ENCODE data around the gene BYSL. TPM values are rescaled to one million over a fixed set of nuclear protein-coding genes. Genes with fewer than 3 reads are reported as not detected.
A peak's percentile ranks its signal among the peaks of the same experiment; 100 is the strongest.

BYSL gene
- total and polyA plus RNA-seq, 9 of the 15 experiments (the other 6 are each of a cell fraction or from before 2014, with no cell fraction given) = 22.2 to 92.3 (median 53.4) TPM

DNA sequence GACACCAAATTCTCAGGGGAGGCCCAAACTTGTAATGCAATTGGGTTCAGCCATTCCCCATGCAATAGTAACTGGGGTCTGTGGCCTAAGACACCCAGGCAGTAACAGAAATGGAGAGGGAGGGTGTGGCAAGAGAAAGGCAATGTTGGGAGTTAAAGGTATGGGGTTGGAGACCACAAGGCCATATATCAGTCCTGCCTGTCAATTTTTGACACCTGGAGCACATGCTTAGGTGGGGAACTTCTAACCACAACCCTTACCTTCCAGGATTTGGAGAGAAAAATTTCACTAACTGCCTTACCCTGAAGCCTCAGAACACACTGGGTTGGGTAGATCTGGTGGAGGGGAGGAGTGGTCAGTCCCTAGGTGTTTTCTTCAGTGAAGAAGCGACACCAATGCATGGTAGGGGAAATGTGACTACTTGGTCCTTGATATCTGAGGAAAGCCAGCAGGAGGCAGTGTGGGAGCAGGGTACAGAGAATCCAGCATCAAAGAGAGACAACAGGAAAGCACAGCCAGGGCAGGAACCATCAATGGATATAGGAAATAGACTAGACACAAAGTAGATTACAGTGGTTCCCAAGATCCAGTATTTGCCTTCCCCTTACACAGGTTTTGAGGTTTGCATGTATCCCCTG, 19.3 kb upstream of the BYSL start (continued):
- peak; percentile 71; the same call in 1 of the 2 replicates for TF ChIP-seq ARID2 (IDR thresholded peaks at IDR 0.05)
- no peak for TF ChIP-seq ZBTB17 (CRISPR knock-in tag; IDR thresholded peaks at IDR 0.05)
- 0 out of 2 replicates have a peak, but pooled peaks have one; percentile 23 for TF ChIP-seq L3MBTL2 (IDR thresholded peaks at IDR 0.05)
- TF ChIP-seq, protein P1, sequence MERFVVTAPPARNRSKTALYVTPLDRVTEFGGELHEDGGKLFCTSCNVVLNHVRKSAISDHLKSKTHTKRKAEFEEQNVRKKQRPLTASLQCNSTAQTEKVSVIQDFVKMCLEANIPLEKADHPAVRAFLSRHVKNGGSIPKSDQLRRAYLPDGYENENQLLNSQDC (CRISPR knock-in tag; IDR thresholded peaks at IDR 0.05) = no peak
- TF ChIP-seq MCM2 (IDR thresholded peaks at IDR 0.05; ENCODE audit: low read depth) = no peak
- TF ChIP-seq SRSF7 (optimal IDR thresholded peaks at IDR 0.05; ENCODE audit: low read depth, low read length) = no peak
- TF ChIP-seq KDM4B (IDR thresholded peaks at IDR 0.05; ENCODE audit: borderline replicate concordance in 2 of 2, low read depth in 1 of 2) = no peak
- TF ChIP-seq, protein P2, sequence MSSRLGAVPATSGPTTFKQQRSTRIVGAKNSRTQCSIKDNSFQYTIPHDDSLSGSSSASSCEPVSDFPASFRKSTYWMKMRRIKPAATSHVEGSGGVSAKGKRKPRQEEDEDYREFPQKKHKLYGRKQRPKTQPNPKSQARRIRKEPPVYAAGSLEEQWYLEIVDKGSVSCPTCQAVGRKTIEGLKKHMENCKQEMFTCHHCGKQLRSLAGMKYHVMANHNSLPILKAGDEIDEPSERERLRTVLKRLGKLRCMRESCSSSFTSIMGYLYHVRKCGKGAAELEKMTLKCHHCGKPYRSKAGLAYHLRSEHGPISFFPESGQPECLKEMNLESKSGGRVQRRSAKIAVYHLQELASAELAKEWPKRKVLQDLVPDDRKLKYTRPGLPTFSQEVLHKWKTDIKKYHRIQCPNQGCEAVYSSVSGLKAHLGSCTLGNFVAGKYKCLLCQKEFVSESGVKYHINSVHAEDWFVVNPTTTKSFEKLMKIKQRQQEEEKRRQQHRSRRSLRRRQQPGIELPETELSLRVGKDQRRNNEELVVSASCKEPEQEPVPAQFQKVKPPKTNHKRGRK (tag; IDR thresholded peaks at IDR 0.05) = no peak
- no peak for TF ChIP-seq FIP1L1 (IDR thresholded peaks at IDR 0.05; ENCODE audit: low read depth, low read length, poor library complexity, severe bottlenecking)
- TF ChIP-seq ZNF282 (CRISPR knock-in tag; IDR thresholded peaks at IDR 0.05) = no peak
- no peak for TF ChIP-seq IFI16 (CRISPR knock-in tag; IDR thresholded peaks at IDR 0.05)
- TF ChIP-seq KAT7 (CRISPR knock-in tag; IDR thresholded peaks at IDR 0.05; ENCODE audit: borderline replicate concordance) = no peak
- TF ChIP-seq MYC (IDR thresholded peaks at IDR 0.05; ENCODE audit: low read depth, low read length) = 0 out of 2 replicates have a peak, but pooled peaks have one; percentile 22
- TF ChIP-seq MYC (CRISPR knock-in tag; IDR thresholded peaks at IDR 0.05; ENCODE audit: borderline replicate concordance, low read depth) = no peak
- TF ChIP-seq ZNF232 (CRISPR knock-in tag; IDR thresholded peaks at IDR 0.05) = no peak
- TF ChIP-seq, protein P3, sequence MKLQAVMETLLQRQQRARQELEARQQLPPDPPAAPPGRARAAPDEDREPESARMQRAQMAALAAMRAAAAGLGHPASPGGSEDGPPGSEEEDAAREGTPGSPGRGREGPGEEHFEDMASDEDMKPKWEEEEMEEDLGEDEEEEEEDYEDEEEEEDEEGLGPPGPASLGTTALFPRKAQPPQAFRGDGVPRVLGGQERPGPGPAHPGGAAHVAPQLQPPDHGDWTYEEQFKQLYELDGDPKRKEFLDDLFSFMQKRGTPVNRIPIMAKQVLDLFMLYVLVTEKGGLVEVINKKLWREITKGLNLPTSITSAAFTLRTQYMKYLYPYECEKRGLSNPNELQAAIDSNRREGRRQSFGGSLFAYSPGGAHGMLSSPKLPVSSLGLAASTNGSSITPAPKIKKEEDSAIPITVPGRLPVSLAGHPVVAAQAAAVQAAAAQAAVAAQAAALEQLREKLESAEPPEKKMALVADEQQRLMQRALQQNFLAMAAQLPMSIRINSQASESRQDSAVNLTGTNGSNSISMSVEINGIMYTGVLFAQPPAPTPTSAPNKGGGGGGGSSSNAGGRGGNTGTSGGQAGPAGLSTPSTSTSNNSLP (IDR thresholded peaks at IDR 0.05; ENCODE audit: borderline replicate concordance, low read depth, low read length) = 0 out of 2 replicates have a peak, but pooled peaks have one; percentile 27
- TF ChIP-seq, protein P4, sequence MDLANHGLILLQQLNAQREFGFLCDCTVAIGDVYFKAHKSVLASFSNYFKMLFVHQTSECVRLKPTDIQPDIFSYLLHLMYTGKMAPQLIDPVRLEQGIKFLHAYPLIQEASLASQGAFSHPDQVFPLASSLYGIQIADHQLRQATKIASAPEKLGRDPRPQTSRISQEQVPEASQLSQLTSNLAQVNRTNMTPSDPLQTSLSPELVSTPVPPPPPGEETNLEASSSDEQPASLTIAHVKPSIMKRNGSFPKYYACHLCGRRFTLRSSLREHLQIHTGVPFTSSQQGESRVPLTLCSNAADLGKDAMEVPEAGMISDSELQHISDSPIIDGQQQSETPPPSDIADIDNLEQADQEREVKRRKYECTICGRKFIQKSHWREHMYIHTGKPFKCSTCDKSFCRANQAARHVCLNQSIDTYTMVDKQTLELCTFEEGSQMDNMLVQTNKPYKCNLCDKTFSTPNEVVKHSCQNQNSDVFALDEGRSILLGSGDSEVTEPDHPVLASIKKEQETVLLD (IDR thresholded peaks at IDR 0.05) = no peak
- TF ChIP-seq, protein P5, sequence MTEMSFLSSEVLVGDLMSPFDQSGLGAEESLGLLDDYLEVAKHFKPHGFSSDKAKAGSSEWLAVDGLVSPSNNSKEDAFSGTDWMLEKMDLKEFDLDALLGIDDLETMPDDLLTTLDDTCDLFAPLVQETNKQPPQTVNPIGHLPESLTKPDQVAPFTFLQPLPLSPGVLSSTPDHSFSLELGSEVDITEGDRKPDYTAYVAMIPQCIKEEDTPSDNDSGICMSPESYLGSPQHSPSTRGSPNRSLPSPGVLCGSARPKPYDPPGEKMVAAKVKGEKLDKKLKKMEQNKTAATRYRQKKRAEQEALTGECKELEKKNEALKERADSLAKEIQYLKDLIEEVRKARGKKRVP (CRISPR knock-in tag; IDR thresholded peaks at IDR 0.05) = no peak
- TF ChIP-seq, protein P6, sequence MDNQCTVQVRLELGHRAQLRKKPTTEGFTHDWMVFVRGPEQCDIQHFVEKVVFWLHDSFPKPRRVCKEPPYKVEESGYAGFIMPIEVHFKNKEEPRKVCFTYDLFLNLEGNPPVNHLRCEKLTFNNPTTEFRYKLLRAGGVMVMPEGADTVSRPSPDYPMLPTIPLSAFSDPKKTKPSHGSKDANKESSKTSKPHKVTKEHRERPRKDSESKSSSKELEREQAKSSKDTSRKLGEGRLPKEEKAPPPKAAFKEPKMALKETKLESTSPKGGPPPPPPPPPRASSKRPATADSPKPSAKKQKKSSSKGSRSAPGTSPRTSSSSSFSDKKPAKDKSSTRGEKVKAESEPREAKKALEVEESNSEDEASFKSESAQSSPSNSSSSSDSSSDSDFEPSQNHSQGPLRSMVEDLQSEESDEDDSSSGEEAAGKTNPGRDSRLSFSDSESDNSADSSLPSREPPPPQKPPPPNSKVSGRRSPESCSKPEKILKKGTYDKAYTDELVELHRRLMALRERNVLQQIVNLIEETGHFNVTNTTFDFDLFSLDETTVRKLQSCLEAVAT (IDR thresholded peaks at IDR 0.05) = peak in 1 of 2 experiments; percentile 39; a peak in 1 of 4 replicates
- no peak for TF ChIP-seq CHD2 (IDR thresholded peaks at IDR 0.05; ENCODE audit: low read depth, low read length)
- TF ChIP-seq FOS (IDR thresholded peaks at IDR 0.05; ENCODE audit: extremely low read depth, insufficient read length) = no peak
- TF ChIP-seq NELFE (IDR thresholded peaks at IDR 0.05; ENCODE audit: insufficient read depth, insufficient read length) = no peak
